ENCODE results near the gene FAM13B. TPM values are rescaled to one million over a fixed set of nuclear protein-coding genes. Genes with fewer than 3 reads are reported as not detected.
A peak's percentile ranks its signal among the peaks of the same experiment; 100 is the strongest.
"Not testable (repeated sequence)": the region's sequence is repeated elsewhere in the genome, so short reads cannot be mapped to it uniquely, and the experiment has no call there.

Gene FAM13B
- total RNA-seq, 1 donor from 2014 or later = 11.6 TPM

GRCh38 chr5:137989419-137989818, 43.5 kb downstream of the FAM13B start:
- no peak for DNase-seq (ENCODE audit: low read depth in 2 of 2)

- no peak for DNase-seq (ENCODE audit: low read depth in 2 of 2)
These were observed 57.7 kb downstream of the FAM13B start for GRCh38 chr5:137975208-137975607.

- not testable (repeated sequence) for DNase-seq (ENCODE audit: low read depth in 2 of 2)
These were observed 62.5 kb downstream of the FAM13B start for GRCh38 chr5:137970384-137970783.

GRCh38 chr5:137960819-137961218, 72.1 kb downstream of the FAM13B start:
- no peak for DNase-seq (ENCODE audit: low read depth in 2 of 2)

- no peak for DNase-seq (ENCODE audit: low read depth in 2 of 2)
These were observed 72.7 kb downstream of the FAM13B start for GRCh38 chr5:137960141-137960540.

GRCh38 chr5:137959488-137959887, 73.4 kb downstream of the FAM13B start:
- DNase-seq (ENCODE audit: low read depth in 2 of 2) = no peak

GRCh38 chr5:137957948-137958347, 74.9 kb downstream of the FAM13B start:
- peak in 1 of 2 donors; percentile 61 for DNase-seq (ENCODE audit: low read depth in 2 of 2)

- peak in 1 of 2 donors; percentile 87 for DNase-seq (ENCODE audit: low read depth in 2 of 2)
These were observed 78.6 kb downstream of the FAM13B start for GRCh38 chr5:137954131-137954879.

- DNase-seq (ENCODE audit: low read depth in 2 of 2) = no peak
These were observed 87.1 kb downstream of the FAM13B start for GRCh38 chr5:137945825-137946224.

- DNase-seq (ENCODE audit: low read depth in 2 of 2) = not testable (repeated sequence)
These were observed 88.6 kb downstream of the FAM13B start for GRCh38 chr5:137944280-137944679.

GRCh38 chr5:137939331-137939730, 93.5 kb downstream of the FAM13B start:
- no peak for DNase-seq (ENCODE audit: low read depth in 2 of 2)

- DNase-seq (ENCODE audit: low read depth in 2 of 2) = no peak
These were observed 94.1 kb downstream of the FAM13B start for GRCh38 chr5:137938751-137939143.

- no peak for DNase-seq (ENCODE audit: low read depth in 2 of 2)
These were observed 94.7 kb downstream of the FAM13B start for GRCh38 chr5:137937994-137938750.

- DNase-seq (ENCODE audit: low read depth in 2 of 2) = no peak
These were observed 97.2 kb downstream of the FAM13B start for GRCh38 chr5:137935694-137936093.

- DNase-seq (ENCODE audit: low read depth in 2 of 2) = no peak
These were observed 97.7 kb downstream of the FAM13B start for GRCh38 chr5:137935190-137935589.

- DNase-seq (ENCODE audit: low read depth in 2 of 2) = peak in 1 of 2 donors; percentile 5
These were observed 99.4 kb downstream of the FAM13B start for GRCh38 chr5:137933491-137933911.

- DNase-seq (ENCODE audit: low read depth in 2 of 2) = peak in 1 of 2 donors; percentile 11
These were observed 100.1 kb downstream of the FAM13B start for GRCh38 chr5:137932800-137933199.

- DNase-seq (ENCODE audit: low read depth in 2 of 2) = peak; percentile 41 to 43
These were observed 109.0 kb downstream of the FAM13B start for GRCh38 chr5:137923856-137924255.

- DNase-seq (ENCODE audit: low read depth in 2 of 2) = peak in 1 of 2 donors; percentile 2
These were observed 110.9 kb downstream of the FAM13B start for GRCh38 chr5:137921931-137922330.

- no peak for DNase-seq (ENCODE audit: low read depth in 2 of 2)
These were observed 116.0 kb downstream of the FAM13B start for GRCh38 chr5:137916923-137917322.

- DNase-seq (ENCODE audit: low read depth in 2 of 2) = no peak
These were observed 118.1 kb downstream of the FAM13B start for GRCh38 chr5:137914758-137915157.

GRCh38 chr5:137902408-137903133, 130.3 kb downstream of the FAM13B start:
- DNase-seq (ENCODE audit: low read depth in 2 of 2) = no peak

All from dermis microvascular lymphatic vessel endothelial cell (primary cell).